AG04450 (cell line): ENCODE data around the gene MT1HL1. TPM values are rescaled to one million over a fixed set of nuclear protein-coding genes. Genes with fewer than 3 reads are reported as not detected.
"Not testable (repeated sequence)": the region's sequence is repeated elsewhere in the genome, so short reads cannot be mapped to it uniquely, and the experiment has no call there.

ENCODE experiments used
- CTCF ChIA-PET: fragments of 300-600, 350-600 bp; formaldehyde crosslinking; extraction: SDS; loops from one replicate; lab custom pipeline; 2022; ENCODE audit warnings: antibody characterized with exemption, inconsistent platforms; lab: Charles Lee
- POLR2A ChIA-PET: fragments of 350-600 bp; formaldehyde crosslinking; extraction: SDS; loops from one replicate; lab custom pipeline; 2021; ENCODE audit warnings: antibody characterized with exemption, inconsistent platforms; lab: Yijun Ruan, JAX
- DNase-seq: peaks from one replicate; pipeline ENCODE4 v3.0.0-alpha.2; 2011; ENCODE audit warnings: low read depth, low spot score
- H3K27ac ChIP-seq: one replicate; pipeline ENCODE4 v1.5.1; 2012; ENCODE audit warnings: low read depth, low read length, control low read depth
- H3K27me3 ChIP-seq: one replicate; pipeline ENCODE4 v1.6.0; 2012; ENCODE audit warnings: low read length; ENCODE audit not compliant: control insufficient read depth, insufficient read depth
- H3K4me3 ChIP-seq: 2 replicates; pipeline ENCODE4 v1.5.1; 2011; ENCODE audit warnings: mild to moderate bottlenecking, low read depth, low read length, control low read depth
- H3K9me3 ChIP-seq: 2 replicates; pipeline ENCODE4 v1.5.1; 2012; ENCODE audit warnings: low read length; ENCODE audit not compliant: control insufficient read depth, insufficient read depth
- polyA plus RNA-seq: library from polyadenylated mRNA; depleted of rRNA; stranded (reverse); fragments of >200 nt; gene quantifications from 2 replicates; pipeline ENCODE4 v1.2.3, GENCODE V29; 2011
- TF ChIP-seq, protein P1 (sequence below): IDR thresholded peaks from 2 replicates; pipeline ENCODE4 v1.5.1; 2011; ENCODE audit warnings: low read depth, low read length, control low read depth, inconsistent platforms

MT1HL1 gene
- polyA plus RNA-seq, 1 experiment = not detected

DNA sequence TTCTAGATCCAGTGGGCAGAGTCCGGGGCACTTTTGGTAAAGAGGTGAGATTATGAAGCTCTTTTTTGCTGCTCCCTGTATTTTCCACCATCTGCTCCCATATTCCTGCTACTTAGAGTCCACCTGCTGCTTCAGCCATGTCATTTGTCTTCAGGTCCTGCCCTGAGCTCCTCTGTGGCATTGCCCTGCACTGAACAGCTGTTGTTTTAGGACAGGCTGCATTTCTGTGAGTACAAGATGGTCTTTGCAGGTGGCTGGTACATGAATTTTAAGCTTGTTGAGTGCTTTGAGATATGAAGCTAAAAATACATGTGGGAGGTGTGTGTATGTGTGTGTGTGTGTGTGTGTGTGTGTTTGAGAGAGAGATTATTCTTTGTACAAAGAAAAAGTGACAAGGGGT is 21.9 kb downstream of the MT1HL1 start:
- TF ChIP-seq, protein P1, sequence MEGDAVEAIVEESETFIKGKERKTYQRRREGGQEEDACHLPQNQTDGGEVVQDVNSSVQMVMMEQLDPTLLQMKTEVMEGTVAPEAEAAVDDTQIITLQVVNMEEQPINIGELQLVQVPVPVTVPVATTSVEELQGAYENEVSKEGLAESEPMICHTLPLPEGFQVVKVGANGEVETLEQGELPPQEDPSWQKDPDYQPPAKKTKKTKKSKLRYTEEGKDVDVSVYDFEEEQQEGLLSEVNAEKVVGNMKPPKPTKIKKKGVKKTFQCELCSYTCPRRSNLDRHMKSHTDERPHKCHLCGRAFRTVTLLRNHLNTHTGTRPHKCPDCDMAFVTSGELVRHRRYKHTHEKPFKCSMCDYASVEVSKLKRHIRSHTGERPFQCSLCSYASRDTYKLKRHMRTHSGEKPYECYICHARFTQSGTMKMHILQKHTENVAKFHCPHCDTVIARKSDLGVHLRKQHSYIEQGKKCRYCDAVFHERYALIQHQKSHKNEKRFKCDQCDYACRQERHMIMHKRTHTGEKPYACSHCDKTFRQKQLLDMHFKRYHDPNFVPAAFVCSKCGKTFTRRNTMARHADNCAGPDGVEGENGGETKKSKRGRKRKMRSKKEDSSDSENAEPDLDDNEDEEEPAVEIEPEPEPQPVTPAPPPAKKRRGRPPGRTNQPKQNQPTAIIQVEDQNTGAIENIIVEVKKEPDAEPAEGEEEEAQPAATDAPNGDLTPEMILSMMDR = no peak
- H3K27ac ChIP-seq = no peak overlapping the region
- H3K4me3 ChIP-seq = no peak overlapping the region
- peaks cover 25% of the 10 kb centered on the region for H3K9me3 ChIP-seq
- DNase-seq = no peak
- H3K27me3 ChIP-seq = no peaks in the 10 kb centered on the region
- CTCF ChIA-PET = no interaction called here
- POLR2A ChIA-PET = no interaction called here

DNA sequence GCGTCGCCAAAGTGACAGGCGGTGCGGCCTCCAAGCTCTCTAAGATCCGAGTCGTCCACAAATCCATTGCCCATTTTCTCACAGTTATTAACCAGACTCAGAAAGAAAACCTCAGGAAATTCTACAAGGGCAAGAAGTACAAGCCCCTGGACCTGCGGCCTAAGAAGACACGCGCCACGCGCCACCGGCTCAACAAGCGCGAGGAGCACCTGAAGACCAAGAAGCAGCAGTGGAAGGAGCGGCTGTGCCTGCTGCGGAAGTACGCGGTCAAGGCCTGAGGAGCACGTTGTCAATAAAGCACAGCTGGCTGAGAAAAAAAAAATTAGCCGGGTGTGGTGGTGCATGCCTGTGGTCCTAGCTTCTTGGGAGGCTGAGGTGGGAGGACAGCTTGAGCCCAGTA is 22.8 kb downstream of the MT1HL1 start:
- DNase-seq, POLR2A ChIA-PET, CTCF ChIA-PET, H3K27ac ChIP-seq, H3K27me3 ChIP-seq, H3K4me3 ChIP-seq: not testable (repeated sequence)
- H3K9me3 ChIP-seq = peaks cover 25% of the 10 kb centered on the region

DNA sequence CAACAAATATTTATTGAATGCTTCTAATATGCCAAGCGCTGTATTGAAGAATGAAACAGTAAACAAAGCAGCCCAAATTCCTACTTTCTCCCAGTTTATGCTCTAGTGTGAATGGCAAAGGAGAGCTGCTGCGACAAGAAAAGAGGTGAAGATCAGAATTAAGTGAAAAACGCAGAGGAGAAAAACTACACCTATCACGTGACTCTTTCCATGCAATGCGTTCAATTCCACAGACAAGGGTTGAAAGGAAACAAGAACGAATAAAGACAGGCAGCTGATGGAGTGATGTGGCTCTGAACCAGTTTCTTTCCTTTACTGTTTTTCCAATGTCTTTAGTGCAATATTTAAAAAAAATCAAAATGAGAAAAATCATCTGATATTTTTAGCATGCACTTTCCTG is 23.6 kb downstream of the MT1HL1 start:
- Histone ChIP-seq H3K9me3 (peaks cover 25% of the 10 kb centered on the region), H3K27ac (no peak overlapping the region), H3K27me3 (no peaks in the 10 kb centered on the region), H3K4me3 (no peak overlapping the region)
- TF ChIP-seq, protein P1 = no peak
- CTCF ChIA-PET = no interaction called here
- no peak for DNase-seq
- POLR2A ChIA-PET = no interaction called here

DNA sequence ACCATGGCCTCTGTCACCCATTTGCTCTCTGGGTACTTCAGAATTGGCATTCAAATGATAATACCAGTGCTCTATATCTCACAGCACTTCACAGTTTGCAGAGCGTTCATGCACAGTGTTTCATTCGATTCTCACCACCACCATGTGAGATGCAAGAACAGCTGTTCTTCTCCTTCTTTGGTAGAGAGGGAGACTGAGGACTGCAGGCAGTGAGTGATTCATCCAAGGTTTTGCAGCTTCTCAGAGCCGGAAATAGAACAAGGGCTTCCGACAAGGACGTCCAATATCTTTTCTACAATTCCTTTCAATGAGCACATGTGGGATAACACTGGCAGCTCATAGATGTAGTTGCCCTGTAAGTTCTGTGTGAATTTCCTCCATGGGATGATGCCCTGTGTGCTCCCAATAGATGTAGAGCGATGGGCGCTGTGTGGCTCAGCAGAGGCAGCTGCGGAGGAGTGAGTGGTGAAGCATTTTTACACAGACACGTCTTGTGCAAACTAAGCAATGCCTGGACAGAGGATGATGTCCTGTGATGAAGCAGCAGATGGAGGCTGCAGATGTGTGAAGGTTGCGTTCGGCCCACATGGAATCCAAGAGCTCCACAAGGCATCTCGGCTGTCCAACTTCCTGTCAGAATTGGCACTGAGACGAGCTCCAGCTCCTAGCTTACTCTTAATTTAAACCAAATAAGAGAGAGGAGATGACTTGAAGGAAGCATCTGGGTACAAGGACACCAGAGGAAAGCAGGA is 24.9 kb downstream of the MT1HL1 start:
- Histone ChIP-seq H3K4me3 (no peak overlapping the region), H3K27ac (no peak overlapping the region), H3K9me3 (peaks cover 25% of the 10 kb centered on the region), H3K27me3 (no peaks in the 10 kb centered on the region)
- DNase-seq = no peak
- ChIA-PET CTCF (no interaction called here), POLR2A (no interaction called here)
- TF ChIP-seq, protein P1 = no peak

DNA sequence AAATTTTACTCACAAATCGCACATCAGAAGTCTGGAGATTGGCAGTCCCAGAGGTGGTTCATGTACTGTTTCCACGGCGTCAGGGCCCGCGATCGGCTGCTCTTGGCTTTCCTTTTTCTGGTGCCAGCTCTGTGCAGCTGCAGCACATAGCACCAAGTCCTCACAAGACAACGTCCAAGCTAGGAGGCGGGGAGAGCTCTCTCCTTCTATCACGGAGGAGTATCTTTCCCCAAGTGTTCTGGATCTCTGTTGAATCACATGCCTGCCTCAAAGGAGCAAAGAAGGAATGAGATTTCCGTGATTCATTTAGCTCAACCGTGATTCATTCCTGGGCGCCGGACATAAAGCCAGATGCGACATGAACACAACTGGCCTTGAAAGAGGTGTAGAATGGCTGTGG is 25.5 kb downstream of the MT1HL1 start:
- POLR2A ChIA-PET = no interaction called here
- CTCF ChIA-PET = no interaction called here
- H3K27ac ChIP-seq = no peak overlapping the region
- DNase-seq = no peak
- no peak overlapping the region for H3K4me3 ChIP-seq
- peaks cover 25% of the 10 kb centered on the region for H3K9me3 ChIP-seq
- H3K27me3 ChIP-seq = no peaks in the 10 kb centered on the region
- TF ChIP-seq, protein P1 = no peak
